GM23338 (cell line): Measurements from ENCODE around the gene CPEB3. TPM values are rescaled to one million over a fixed set of nuclear protein-coding genes. Genes with fewer than 3 reads are reported as not detected.

Experiments
- ATAC-seq: fragments of 200-7000 bp; cut with Tn5 transposase; 3 replicates; pipeline ENCODE4 v1.9.1; 2020
- DNase-seq: peaks from one replicate; pipeline ENCODE4 v3.0.0-alpha.2; 2015; ENCODE audit warnings: low spot score
- H2AFZ ChIP-seq: fragments of 200-600 bp; sonication (generic); 2 replicates; pipeline ENCODE4 v1.8.0; 2016; ENCODE audit warnings: antibody characterized with exemption, mild to moderate bottlenecking, moderate library complexity
- H3F3A ChIP-seq: fragments of 200-600 bp; sonication (generic); replicated peaks from 2 replicates; pipeline ENCODE4 v1.8.0; 2017; ENCODE audit warnings: antibody characterized with exemption, mixed run types, low read depth
- H3K27ac ChIP-seq: fragments of 200-600 bp; sonication (generic); 2 replicates; pipeline ENCODE4 v1.6.1; 2016; ENCODE audit warnings: low read depth
- H3K27me3 ChIP-seq: fragments of 200-600 bp; sonication (generic); 2 replicates; pipeline ENCODE4 v1.8.0; 2016; ENCODE audit warnings: mild to moderate bottlenecking, mixed run types, moderate library complexity; ENCODE audit not compliant: insufficient read depth
- H3K36me3 ChIP-seq: fragments of 200-600 bp; sonication (generic); 2 replicates; pipeline ENCODE4 v1.8.0; 2016; ENCODE audit warnings: mild to moderate bottlenecking; ENCODE audit not compliant: insufficient read depth
- H3K4me1 ChIP-seq: fragments of 200-600 bp; sonication (generic); 2 replicates; pipeline ENCODE4 v1.8.0; 2016; ENCODE audit warnings: mild to moderate bottlenecking, moderate library complexity; ENCODE audit not compliant: insufficient read depth
- H3K4me2 ChIP-seq: fragments of 200-600 bp; sonication (generic); 2 replicates; pipeline ENCODE4 v1.7.1; 2017; ENCODE audit warnings: mixed run types
- H3K4me3 ChIP-seq: fragments of 200-600 bp; sonication (generic); 2 replicates; pipeline ENCODE4 v1.6.1; 2016; ENCODE audit warnings: mixed run types
- H3K79me2 ChIP-seq: fragments of 200-600 bp; sonication (generic); replicated peaks from 2 replicates; pipeline ENCODE4 v1.8.0; 2017; ENCODE audit warnings: mild to moderate bottlenecking; ENCODE audit not compliant: insufficient read depth
- H3K9me2 ChIP-seq: fragments of 200-600 bp; sonication (generic); 2 replicates; pipeline ENCODE4 v1.8.0; 2017; ENCODE audit not compliant: insufficient read depth
- H4K20me1 ChIP-seq: fragments of 200-600 bp; sonication (generic); replicated peaks from 2 replicates; pipeline ENCODE4 v1.8.0; 2017; ENCODE audit warnings: mild to moderate bottlenecking; ENCODE audit not compliant: insufficient read depth
- H3K27ac Mint-ChIP-seq: 2 replicates; pipeline ENCODE4 v1.8.0; 2020; ENCODE audit warnings: inconsistent platforms, mild to moderate bottlenecking, moderate library complexity, mixed read lengths
- H3K27me3 Mint-ChIP-seq: 3 replicates; pipeline ENCODE4 v1.8.0; 2022; ENCODE audit warnings: low read depth, mild to moderate bottlenecking, moderate library complexity, mixed read lengths, inconsistent platforms; ENCODE audit not compliant: insufficient read depth, poor library complexity
- H3K36me3 Mint-ChIP-seq: 3 replicates; pipeline ENCODE4 v1.8.0; 2021; ENCODE audit warnings: low read depth, mild to moderate bottlenecking, inconsistent platforms, moderate library complexity, mixed read lengths
- H3K4me1 Mint-ChIP-seq: 3 replicates; pipeline ENCODE4 v1.8.0; 2020; ENCODE audit warnings: mild to moderate bottlenecking, inconsistent platforms, mixed read lengths
- H3K4me3 Mint-ChIP-seq: 3 replicates; pipeline ENCODE4 v1.8.0; 2021; ENCODE audit warnings: moderate library complexity, mild to moderate bottlenecking, inconsistent platforms, mixed read lengths
- H3K9me3 Mint-ChIP-seq: 3 replicates; pipeline ENCODE4 v1.8.0; 2020; ENCODE audit warnings: moderate library complexity, mild to moderate bottlenecking, inconsistent platforms, mixed read lengths
- EZH2phosphoT487 ChIP-seq: fragments of 200-600 bp; sonication (generic); IDR thresholded peaks from one replicate; pipeline ENCODE4 v1.8.1; 2018; ENCODE audit warnings: antibody characterized with exemption; ENCODE audit not compliant: unreplicated experiment
- JUNB ChIP-seq: IDR thresholded peaks from one replicate; pipeline ENCODE4 v1.6.1; 2016; ENCODE audit warnings: antibody characterized with exemption; ENCODE audit not compliant: unreplicated experiment
- NANOG ChIP-seq: IDR thresholded peaks from 2 replicates; pipeline ENCODE4 v1.6.1; 2016; ENCODE audit warnings: antibody characterized with exemption, borderline replicate concordance
- REST ChIP-seq: IDR thresholded peaks from one replicate; pipeline ENCODE4 v1.6.1; 2018; ENCODE audit warnings: antibody characterized with exemption; ENCODE audit not compliant: unreplicated experiment
- STAT1 ChIP-seq: IDR thresholded peaks from one replicate; pipeline ENCODE4 v1.6.1; 2016; ENCODE audit warnings: antibody characterized with exemption; ENCODE audit not compliant: unreplicated experiment
- ZNF114 ChIP-seq: fragments of 250-450 bp; sonication (Bioruptor Pico); IDR thresholded peaks from 2 replicates; pipeline ENCODE4 v1.5.0; 2020; ENCODE audit warnings: mild to moderate bottlenecking, moderate library complexity
- ZNF331 ChIP-seq: fragments of 250-450 bp; sonication (Bioruptor Pico); IDR thresholded peaks from 2 replicates; pipeline ENCODE4 v1.5.0; 2020; ENCODE audit warnings: low read depth, mild to moderate bottlenecking, moderate library complexity
- polyA plus RNA-seq: library from polyadenylated mRNA; unstranded; fragments of >200 nt; fragmentation: Nextera tagmentation; extraction: Ambion mirVana; gene quantifications from 2 replicates; pipeline ENCODE4 v1.2.1, GENCODE V29; 2016
- total RNA-seq: library from RNA; depleted of rRNA; stranded (reverse); fragments of >200 nt; shearing (Covaris generic); gene quantifications from 2 replicates; pipeline ENCODE4 v1.2.3, GENCODE V29; 2014
- TF ChIP-seq, protein P1 (sequence below), 2 experiments: fragments of 200-600 bp in 1 of 2; sonication (generic) in 1 of 2; conservative IDR thresholded peaks; 2 replicates each; pipeline versions ENCODE4 v1.5.1 to v1.6.1; 2016 to 2017; ENCODE audit warnings: antibody characterized with exemption in 2 of 2, low read depth in 2 of 2, mild to moderate bottlenecking in 2 of 2, moderate library complexity in 1 of 2
- TF ChIP-seq, protein P2 (sequence below): fragments of 250-450 bp; sonication (Bioruptor Pico); IDR thresholded peaks from 2 replicates; pipeline ENCODE4 v1.5.0; 2020; ENCODE audit warnings: mild to moderate bottlenecking, moderate library complexity

Gene CPEB3
- total and polyA plus RNA-seq, 2 experiments from 2014 or later, result 0.74 to 1.9 TPM

- TF ChIP-seq, protein P1, sequence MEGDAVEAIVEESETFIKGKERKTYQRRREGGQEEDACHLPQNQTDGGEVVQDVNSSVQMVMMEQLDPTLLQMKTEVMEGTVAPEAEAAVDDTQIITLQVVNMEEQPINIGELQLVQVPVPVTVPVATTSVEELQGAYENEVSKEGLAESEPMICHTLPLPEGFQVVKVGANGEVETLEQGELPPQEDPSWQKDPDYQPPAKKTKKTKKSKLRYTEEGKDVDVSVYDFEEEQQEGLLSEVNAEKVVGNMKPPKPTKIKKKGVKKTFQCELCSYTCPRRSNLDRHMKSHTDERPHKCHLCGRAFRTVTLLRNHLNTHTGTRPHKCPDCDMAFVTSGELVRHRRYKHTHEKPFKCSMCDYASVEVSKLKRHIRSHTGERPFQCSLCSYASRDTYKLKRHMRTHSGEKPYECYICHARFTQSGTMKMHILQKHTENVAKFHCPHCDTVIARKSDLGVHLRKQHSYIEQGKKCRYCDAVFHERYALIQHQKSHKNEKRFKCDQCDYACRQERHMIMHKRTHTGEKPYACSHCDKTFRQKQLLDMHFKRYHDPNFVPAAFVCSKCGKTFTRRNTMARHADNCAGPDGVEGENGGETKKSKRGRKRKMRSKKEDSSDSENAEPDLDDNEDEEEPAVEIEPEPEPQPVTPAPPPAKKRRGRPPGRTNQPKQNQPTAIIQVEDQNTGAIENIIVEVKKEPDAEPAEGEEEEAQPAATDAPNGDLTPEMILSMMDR (conservative IDR thresholded peaks at IDR 0.05; ENCODE audit: low read depth in 2 of 2), result no peak
- TF ChIP-seq JUNB, result no peak
- no peak for TF ChIP-seq ZNF114
- TF ChIP-seq, protein P2, sequence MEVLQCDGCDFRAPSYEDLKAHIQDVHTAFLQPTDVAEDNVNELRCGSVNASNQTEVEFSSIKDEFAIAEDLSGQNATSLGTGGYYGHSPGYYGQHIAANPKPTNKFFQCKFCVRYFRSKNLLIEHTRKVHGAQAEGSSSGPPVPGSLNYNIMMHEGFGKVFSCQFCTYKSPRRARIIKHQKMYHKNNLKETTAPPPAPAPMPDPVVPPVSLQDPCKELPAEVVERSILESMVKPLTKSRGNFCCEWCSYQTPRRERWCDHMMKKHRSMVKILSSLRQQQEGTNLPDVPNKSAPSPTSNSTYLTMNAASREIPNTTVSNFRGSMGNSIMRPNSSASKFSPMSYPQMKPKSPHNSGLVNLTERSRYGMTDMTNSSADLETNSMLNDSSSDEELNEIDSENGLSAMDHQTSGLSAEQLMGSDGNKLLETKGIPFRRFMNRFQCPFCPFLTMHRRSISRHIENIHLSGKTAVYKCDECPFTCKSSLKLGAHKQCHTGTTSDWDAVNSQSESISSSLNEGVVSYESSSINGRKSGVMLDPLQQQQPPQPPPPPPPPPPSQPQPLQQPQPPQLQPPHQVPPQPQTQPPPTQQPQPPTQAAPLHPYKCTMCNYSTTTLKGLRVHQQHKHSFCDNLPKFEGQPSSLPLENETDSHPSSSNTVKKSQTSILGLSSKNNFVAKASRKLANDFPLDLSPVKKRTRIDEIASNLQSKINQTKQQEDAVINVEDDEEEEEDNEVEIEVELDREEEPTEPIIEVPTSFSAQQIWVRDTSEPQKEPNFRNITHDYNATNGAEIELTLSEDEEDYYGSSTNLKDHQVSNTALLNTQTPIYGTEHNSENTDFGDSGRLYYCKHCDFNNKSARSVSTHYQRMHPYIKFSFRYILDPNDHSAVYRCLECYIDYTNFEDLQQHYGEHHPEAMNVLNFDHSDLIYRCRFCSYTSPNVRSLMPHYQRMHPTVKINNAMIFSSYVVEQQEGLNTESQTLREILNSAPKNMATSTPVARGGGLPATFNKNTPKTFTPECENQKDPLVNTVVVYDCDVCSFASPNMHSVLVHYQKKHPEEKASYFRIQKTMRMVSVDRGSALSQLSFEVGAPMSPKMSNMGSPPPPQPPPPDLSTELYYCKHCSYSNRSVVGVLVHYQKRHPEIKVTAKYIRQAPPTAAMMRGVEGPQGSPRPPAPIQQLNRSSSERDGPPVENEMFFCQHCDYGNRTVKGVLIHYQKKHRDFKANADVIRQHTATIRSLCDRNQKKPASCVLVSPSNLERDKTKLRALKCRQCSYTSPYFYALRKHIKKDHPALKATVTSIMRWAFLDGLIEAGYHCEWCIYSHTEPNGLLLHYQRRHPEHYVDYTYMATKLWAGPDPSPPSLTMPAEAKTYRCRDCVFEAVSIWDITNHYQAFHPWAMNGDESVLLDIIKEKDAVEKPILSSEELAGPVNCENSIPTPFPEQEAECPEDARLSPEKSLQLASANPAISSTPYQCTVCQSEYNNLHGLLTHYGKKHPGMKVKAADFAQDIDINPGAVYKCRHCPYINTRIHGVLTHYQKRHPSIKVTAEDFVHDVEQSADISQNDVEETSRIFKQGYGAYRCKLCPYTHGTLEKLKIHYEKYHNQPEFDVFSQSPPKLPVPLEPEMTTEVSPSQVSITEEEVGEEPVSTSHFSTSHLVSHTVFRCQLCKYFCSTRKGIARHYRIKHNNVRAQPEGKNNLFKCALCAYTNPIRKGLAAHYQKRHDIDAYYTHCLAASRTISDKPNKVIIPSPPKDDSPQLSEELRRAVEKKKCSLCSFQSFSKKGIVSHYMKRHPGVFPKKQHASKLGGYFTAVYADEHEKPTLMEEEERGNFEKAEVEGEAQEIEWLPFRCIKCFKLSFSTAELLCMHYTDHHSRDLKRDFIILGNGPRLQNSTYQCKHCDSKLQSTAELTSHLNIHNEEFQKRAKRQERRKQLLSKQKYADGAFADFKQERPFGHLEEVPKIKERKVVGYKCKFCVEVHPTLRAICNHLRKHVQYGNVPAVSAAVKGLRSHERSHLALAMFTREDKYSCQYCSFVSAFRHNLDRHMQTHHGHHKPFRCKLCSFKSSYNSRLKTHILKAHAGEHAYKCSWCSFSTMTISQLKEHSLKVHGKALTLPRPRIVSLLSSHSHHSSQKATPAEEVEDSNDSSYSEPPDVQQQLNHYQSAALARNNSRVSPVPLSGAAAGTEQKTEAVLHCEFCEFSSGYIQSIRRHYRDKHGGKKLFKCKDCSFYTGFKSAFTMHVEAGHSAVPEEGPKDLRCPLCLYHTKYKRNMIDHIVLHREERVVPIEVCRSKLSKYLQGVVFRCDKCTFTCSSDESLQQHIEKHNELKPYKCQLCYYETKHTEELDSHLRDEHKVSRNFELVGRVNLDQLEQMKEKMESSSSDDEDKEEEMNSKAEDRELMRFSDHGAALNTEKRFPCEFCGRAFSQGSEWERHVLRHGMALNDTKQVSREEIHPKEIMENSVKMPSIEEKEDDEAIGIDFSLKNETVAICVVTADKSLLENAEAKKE (CRISPR knock-in tag), result no peak
Observed at GRCh38 chr10:92010047-92010735, 280.7 kb downstream of the CPEB3 start (continued).

DNA sequence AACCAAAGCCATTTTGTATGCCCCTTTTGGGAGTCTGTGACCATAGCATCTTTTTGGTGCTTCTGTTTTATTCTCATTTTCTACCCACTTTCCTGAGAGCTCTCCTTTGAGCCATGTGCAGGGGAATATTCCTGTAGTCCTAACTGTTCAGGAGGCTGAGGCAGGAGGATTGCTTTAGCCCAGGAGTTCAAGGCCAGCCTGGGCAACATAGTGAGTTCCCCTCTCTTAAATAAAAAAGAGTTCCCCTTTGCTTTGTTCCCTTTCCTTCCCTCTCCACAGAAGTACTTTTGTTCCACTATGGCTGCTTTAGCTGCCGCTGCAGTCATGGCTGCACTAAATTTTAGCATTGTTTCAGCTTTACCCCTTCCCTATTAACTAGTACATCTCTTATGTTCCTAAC is 281.4 kb downstream of the CPEB3 start:
- Histone ChIP-seq H3K4me1 (no peaks in the 10 kb centered on the region), H3K36me3 (peaks cover 24% of the 10 kb centered on the region), H3K9me2 (no peaks in the 10 kb centered on the region), H2AFZ (no peak overlapping the region), H3F3A (no peaks in the 10 kb centered on the region), H3K4me3 (no peak overlapping the region), H3K27me3 (no peaks in the 10 kb centered on the region), H3K27ac (no peak overlapping the region), H3K4me2 (no peak overlapping the region), H4K20me1 (no peaks in the 10 kb centered on the region; the same call in 1 of the 2 replicates), H3K79me2 (no peaks in the 10 kb centered on the region)
- DNase-seq (no peak), ATAC-seq (no peak)
- no peak overlapping the region for H3K4me3 Mint-ChIP-seq
- peaks cover 50% of the 10 kb centered on the region for H3K36me3 Mint-ChIP-seq
- H3K4me1 Mint-ChIP-seq, result no peaks in the 10 kb centered on the region
- no peak overlapping the region for H3K27ac Mint-ChIP-seq
- TF ChIP-seq EZH2phosphoT487, result no peak
- no peak for TF ChIP-seq ZNF114
- TF ChIP-seq NANOG, result no peak
- TF ChIP-seq ZNF331 (CRISPR knock-in tag), result no peak
- TF ChIP-seq REST, result no peak
- TF ChIP-seq STAT1, result no peak
- no peaks in the 10 kb centered on the region for H3K9me3 Mint-ChIP-seq
- no peaks in the 10 kb centered on the region for H3K27me3 Mint-ChIP-seq
